Suprapubic skin (tissue), 4 donors: ENCODE measurements around the gene PSMD2. TPM values are rescaled to one million over a fixed set of nuclear protein-coding genes. Genes with fewer than 3 reads are reported as not detected.

Experiments
- DNase-seq, 2 donors: peaks; one replicate each; pipeline ENCODE4 v3.0.0-alpha.2; 2019; ENCODE audit warnings: low spot score in 2 of 2
- H3K27ac ChIP-seq: fragments of 200-600 bp; sonication (generic); one replicate; pipeline ENCODE4 v1.5.1; 2019
- H3K27me3 ChIP-seq: fragments of 200-600 bp; sonication (generic); one replicate; pipeline ENCODE4 v1.5.1; 2019
- H3K36me3 ChIP-seq: fragments of 200-600 bp; sonication (generic); one replicate; pipeline ENCODE4 v1.5.1; 2019
- H3K4me1 ChIP-seq: fragments of 200-600 bp; sonication (generic); one replicate; pipeline ENCODE4 v1.5.1; 2019
- H3K4me3 ChIP-seq: fragments of 200-600 bp; sonication (generic); one replicate; pipeline ENCODE4 v1.5.1; 2019; ENCODE audit warnings: mild to moderate bottlenecking
- H3K9me3 ChIP-seq: fragments of 200-600 bp; sonication (generic); one replicate; pipeline ENCODE4 v1.5.1; 2019
- EP300 ChIP-seq: sonication (generic); formaldehyde crosslinking; IDR thresholded peaks from one replicate; pipeline ENCODE4 v1.6.1; 2017; ENCODE audit warnings: antibody characterized with exemption
- POLR2A ChIP-seq, 2 donors: fragments of 450-650 bp; IDR thresholded peaks; one replicate each; pipeline ENCODE4 v1.6.1; 2017; ENCODE audit warnings: antibody characterized with exemption in 2 of 2, mild to moderate bottlenecking in 2 of 2, moderate library complexity in 2 of 2
- POLR2AphosphoS5 ChIP-seq, 3 donors: sonication (generic); formaldehyde crosslinking; IDR thresholded peaks; one replicate each; pipeline ENCODE4 v1.6.1; 2017; ENCODE audit warnings: antibody characterized with exemption in 3 of 3
- WGBS: methylation state at CpG from one replicate; pipeline ENCODE4 v1.1.5; 2018; 5-methylcytosine and 5-hydroxymethylcytosine counted together
- total RNA-seq, 4 donors: library from RNA; depleted of rRNA; stranded (reverse); fragments of >200 nt; gene quantifications; one replicate each; pipeline ENCODE4 v1.1.0, GENCODE V29; 2016
- TF ChIP-seq, protein P1 (sequence below), 2 donors: fragments of 200-600 bp in 1 of 2; fragments of 450-650 bp in 1 of 2; sonication (generic) in 1 of 2; IDR thresholded peaks; one replicate each; pipeline ENCODE4 v1.5.1; 2016 to 2019; ENCODE audit warnings: antibody characterized with exemption in 2 of 2, mild to moderate bottlenecking in 1 of 2, moderate library complexity in 1 of 2

PSMD2 gene
- total RNA-seq, 4 donors from 2014 or later, result 118 to 221 (median 197) TPM

- WGBS, result 71% methylated on average over 6 of the region's 6 CpGs
- Histone ChIP-seq H3K4me3 (no peak overlapping the region), H3K27me3 (no peaks in the 10 kb centered on the region), H3K4me1 (peaks cover 18% of the 10 kb centered on the region), H3K27ac (no peak overlapping the region), H3K36me3 (peaks cover 100% of the 10 kb centered on the region), H3K9me3 (no peaks in the 10 kb centered on the region)
- no peak for TF ChIP-seq POLR2A (IDR thresholded peaks at IDR 0.05)
- TF ChIP-seq, protein P1, sequence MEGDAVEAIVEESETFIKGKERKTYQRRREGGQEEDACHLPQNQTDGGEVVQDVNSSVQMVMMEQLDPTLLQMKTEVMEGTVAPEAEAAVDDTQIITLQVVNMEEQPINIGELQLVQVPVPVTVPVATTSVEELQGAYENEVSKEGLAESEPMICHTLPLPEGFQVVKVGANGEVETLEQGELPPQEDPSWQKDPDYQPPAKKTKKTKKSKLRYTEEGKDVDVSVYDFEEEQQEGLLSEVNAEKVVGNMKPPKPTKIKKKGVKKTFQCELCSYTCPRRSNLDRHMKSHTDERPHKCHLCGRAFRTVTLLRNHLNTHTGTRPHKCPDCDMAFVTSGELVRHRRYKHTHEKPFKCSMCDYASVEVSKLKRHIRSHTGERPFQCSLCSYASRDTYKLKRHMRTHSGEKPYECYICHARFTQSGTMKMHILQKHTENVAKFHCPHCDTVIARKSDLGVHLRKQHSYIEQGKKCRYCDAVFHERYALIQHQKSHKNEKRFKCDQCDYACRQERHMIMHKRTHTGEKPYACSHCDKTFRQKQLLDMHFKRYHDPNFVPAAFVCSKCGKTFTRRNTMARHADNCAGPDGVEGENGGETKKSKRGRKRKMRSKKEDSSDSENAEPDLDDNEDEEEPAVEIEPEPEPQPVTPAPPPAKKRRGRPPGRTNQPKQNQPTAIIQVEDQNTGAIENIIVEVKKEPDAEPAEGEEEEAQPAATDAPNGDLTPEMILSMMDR (IDR thresholded peaks at IDR 0.05), result no peak
- TF ChIP-seq POLR2AphosphoS5 (IDR thresholded peaks at IDR 0.05), result no peak
- no peak for TF ChIP-seq EP300
- no peak for DNase-seq
Observed at GRCh38 chr3:184325715-184326369, 26.8 kb downstream of the PSMD2 start.

DNA sequence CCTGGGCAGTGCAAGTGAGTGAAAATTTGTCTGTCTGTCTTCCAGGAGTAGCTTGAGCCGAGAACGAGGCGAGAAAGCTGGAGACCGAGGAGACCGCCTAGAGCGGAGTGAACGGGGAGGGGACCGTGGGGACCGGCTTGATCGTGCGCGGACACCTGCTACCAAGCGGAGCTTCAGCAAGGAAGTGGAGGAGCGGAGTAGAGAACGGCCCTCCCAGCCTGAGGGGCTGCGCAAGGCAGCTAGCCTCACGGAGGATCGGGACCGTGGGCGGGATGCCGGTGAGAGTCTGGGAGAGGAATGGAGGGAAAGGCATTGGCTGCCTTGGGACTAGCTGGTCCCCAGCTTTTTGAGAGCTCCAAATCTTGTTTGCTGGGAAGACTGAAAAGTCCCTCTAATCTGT lies 28.1 kb downstream of the PSMD2 start:
- WGBS, result 92% methylated on average over 21 of the region's 21 CpGs

DNA sequence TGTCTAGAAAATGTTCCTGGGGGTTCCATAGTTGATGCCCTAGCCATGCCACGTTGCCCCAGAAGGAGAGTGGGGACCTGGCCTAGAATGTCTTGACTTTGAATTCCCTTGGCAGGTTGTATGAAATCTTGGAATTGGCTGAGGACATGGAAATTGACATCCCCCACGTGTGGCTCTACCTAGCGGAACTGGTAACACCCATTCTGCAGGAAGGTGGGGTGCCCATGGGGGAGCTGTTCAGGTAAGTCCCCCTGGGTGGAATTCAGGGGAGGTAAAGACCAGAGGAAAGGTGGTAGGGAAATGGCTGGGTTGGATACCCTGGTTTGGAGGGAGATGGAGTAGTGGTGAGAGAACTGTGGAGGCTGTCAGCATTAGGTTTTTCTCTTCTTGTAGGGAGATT lies 29.5 kb downstream of the PSMD2 start:
- H3K27me3 ChIP-seq, result no peaks in the 10 kb centered on the region
- H3K4me3 ChIP-seq, result no peak overlapping the region
- peaks cover 11% of the 10 kb centered on the region for H3K4me1 ChIP-seq
- TF ChIP-seq, protein P1 (IDR thresholded peaks at IDR 0.05), result no peak
- TF ChIP-seq POLR2AphosphoS5 (IDR thresholded peaks at IDR 0.05), result no peak
- H3K36me3 ChIP-seq, result peaks cover 100% of the 10 kb centered on the region
- whole genome bisulfite sequencing, result 57% methylated on average over 3 of the region's 3 CpGs
- no peak for DNase-seq
- no peaks in the 10 kb centered on the region for H3K9me3 ChIP-seq
- no peak overlapping the region for H3K27ac ChIP-seq

More for the DNA sequence above, 28.1 kb downstream of the PSMD2 start:
- Histone ChIP-seq H3K4me1 (peaks cover 10% of the 10 kb centered on the region), H3K9me3 (no peaks in the 10 kb centered on the region), H3K27ac (no peak overlapping the region), H3K4me3 (no peak overlapping the region), H3K36me3 (peaks cover 100% of the 10 kb centered on the region), H3K27me3 (no peaks in the 10 kb centered on the region)
- TF ChIP-seq POLR2AphosphoS5 (IDR thresholded peaks at IDR 0.05) (no peak), EP300 (no peak), POLR2A (IDR thresholded peaks at IDR 0.05) (no peak)
- TF ChIP-seq, protein P1 (IDR thresholded peaks at IDR 0.05), result no peak
- peak in 1 of 2 donors; percentile 72 for DNase-seq

DNA sequence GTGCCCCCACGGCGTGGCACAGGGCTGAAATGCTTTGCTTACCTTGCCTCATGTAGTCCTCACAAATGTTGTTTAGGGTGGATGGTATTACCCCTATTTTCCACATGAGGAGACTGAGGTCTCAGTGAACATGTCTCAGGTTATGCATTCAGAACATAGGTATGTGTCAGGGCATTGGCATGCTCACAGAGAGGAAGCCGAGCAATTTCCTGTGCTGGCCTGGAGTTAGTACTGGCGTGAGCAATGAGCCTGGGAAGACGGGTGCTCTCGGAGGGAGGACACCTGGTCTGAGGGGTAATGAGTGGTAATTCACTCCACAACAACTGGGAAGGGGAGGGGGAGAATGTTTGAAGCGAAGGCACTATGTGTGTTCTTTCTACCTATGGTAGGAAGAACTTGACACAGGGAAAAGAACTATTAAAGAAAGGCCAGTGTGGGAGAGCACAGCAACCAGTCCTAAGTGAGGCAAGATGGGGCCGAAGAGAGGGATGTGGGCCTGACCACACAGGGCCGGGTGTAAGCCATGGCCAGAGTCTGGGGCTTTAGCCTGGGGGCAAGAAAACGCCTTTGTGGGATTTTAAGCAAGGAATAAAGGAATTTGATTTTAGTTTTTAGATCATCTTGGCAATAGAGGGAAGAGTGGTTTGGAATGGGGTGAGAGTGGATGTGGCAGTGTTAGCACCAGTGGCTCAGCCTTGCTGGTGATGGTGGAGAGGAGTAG lies 33.5 kb downstream of the PSMD2 start:
- no peaks in the 10 kb centered on the region for H3K9me3 ChIP-seq
- H3K27ac ChIP-seq, result peak overlapping the region; percentile 46
- peaks cover 38% of the 10 kb centered on the region for H3K4me1 ChIP-seq
- no peaks in the 10 kb centered on the region for H3K27me3 ChIP-seq
- no peak for DNase-seq
- H3K4me3 ChIP-seq, result no peak overlapping the region
- TF ChIP-seq, protein P1 (IDR thresholded peaks at IDR 0.05), result no peak
- TF ChIP-seq POLR2AphosphoS5 (IDR thresholded peaks at IDR 0.05) (no peak), EP300 (no peak), POLR2A (IDR thresholded peaks at IDR 0.05) (no peak)
- H3K36me3 ChIP-seq, result peaks cover 75% of the 10 kb centered on the region
- 67% methylated on average over 10 of the region's 10 CpGs for WGBS

GRCh38 chr3:184333190-184333589 lies 34.1 kb downstream of the PSMD2 start:
- Histone ChIP-seq H3K27ac (peak overlapping the region; percentile 46), H3K27me3 (no peaks in the 10 kb centered on the region), H3K9me3 (no peaks in the 10 kb centered on the region), H3K4me1 (peaks cover 44% of the 10 kb centered on the region), H3K4me3 (no peak overlapping the region), H3K36me3 (peaks cover 69% of the 10 kb centered on the region)
- TF ChIP-seq, protein P1 (IDR thresholded peaks at IDR 0.05), result no peak
- no peak for TF ChIP-seq EP300
- no peak for TF ChIP-seq POLR2A (IDR thresholded peaks at IDR 0.05)
- TF ChIP-seq POLR2AphosphoS5 (IDR thresholded peaks at IDR 0.05), result no peak
- no peak for DNase-seq
- WGBS, result 82% methylated on average over 6 of the region's 6 CpGs
